K562 (cell line): ENCODE measurements around the gene CAPN5. TPM values are rescaled to one million over a fixed set of nuclear protein-coding genes. Genes with fewer than 3 reads are reported as not detected.

Experiments used
- ATAC-seq: fragments of 200-7000 bp; cut with Tn5 transposase; 3 replicates; pipeline ENCODE4 v1.9.1; 2020; ENCODE audit warnings: moderate library complexity
- BruUV-seq: library from RNA; stranded (reverse); fragments of 400-500 nt; replicated peaks from 2 replicates; lab custom pipeline; 2021; lab: Mats Ljungman, UMichigan
- CTCF ChIA-PET: fragments of 300-600 bp; formaldehyde crosslinking; extraction: SDS; loops from one replicate; lab custom pipeline; 2021; ENCODE audit warnings: low intra/inter-chr PET ratio; lab: Yijun Ruan, JAX
- POLR2A ChIA-PET: fragments of 300-600, 350-650 bp; sonication (Branson Sonifier 250); formaldehyde crosslinking; extraction: SDS; loops from one replicate; lab custom pipeline; 2021; ENCODE audit warnings: antibody characterized with exemption, inconsistent platforms; lab: Yijun Ruan, JAX
- DNase-seq, 4 experiments: peaks; one replicate each; pipeline versions ENCODE4 v3.0.0 to v3.0.0-alpha.2; 2011 to 2018; ENCODE audit warnings: low spot score in 3 of 4, mixed read lengths in 3 of 4; ENCODE audit errors: extremely low read depth in 1 of 4
- FAIRE-seq: peaks from 2 replicates; lab custom pipeline; 2011; peaks lifted over from hg19 to GRCh38; lab: Jason Lieb, UNC
- H2AFZ ChIP-seq: 2 replicates; pipeline ENCODE4 v1.6.0; 2011; ENCODE audit warnings: low read depth, low read length, control low read depth, inconsistent platforms
- H3K27ac ChIP-seq: fragments of 200-600 bp; 3 replicates; pipeline ENCODE4 v1.8.0; 2011; ENCODE audit warnings: low read depth, mild to moderate bottlenecking, control low read depth, inconsistent platforms, low read length, moderate library complexity, mixed read lengths; ENCODE audit errors: extremely low read depth
- H3K27me3 ChIP-seq, 2 experiments: fragments of 300-600 bp in 1 of 2; 2 replicates in 1 of 2; 3 replicates in 1 of 2; pipeline versions ENCODE4 v1.6.0 to v1.8.0; 2011; ENCODE audit warnings: inconsistent platforms in 2 of 2, low read length in 2 of 2, mild to moderate bottlenecking in 1 of 2, mixed read lengths in 1 of 2, moderate library complexity in 1 of 2; ENCODE audit not compliant: control insufficient read depth in 2 of 2, insufficient read depth in 2 of 2
- H3K36me3 ChIP-seq: fragments of 300-600 bp; 3 replicates; pipeline ENCODE4 v1.8.0; 2011; ENCODE audit warnings: mild to moderate bottlenecking, low read length, inconsistent platforms; ENCODE audit not compliant: control insufficient read depth, insufficient read depth
- H3K4me1 ChIP-seq, 2 experiments: fragments of 200-600 bp in 1 of 2; replicated peaks in 1 of 2; 2 replicates in 1 of 2; 3 replicates in 1 of 2; pipeline versions ENCODE4 v1.5.1 to v1.8.0; 2011; ENCODE audit warnings: inconsistent platforms in 2 of 2, low read length in 2 of 2, mild to moderate bottlenecking in 1 of 2, mixed read lengths in 1 of 2, moderate library complexity in 1 of 2; ENCODE audit not compliant: control insufficient read depth in 2 of 2, insufficient read depth in 2 of 2
- H3K4me2 ChIP-seq: 2 replicates; pipeline ENCODE4 v1.6.1; 2011; ENCODE audit warnings: low read length, control low read depth, inconsistent platforms, mixed read lengths; ENCODE audit not compliant: insufficient read depth
- H3K4me3 ChIP-seq: fragments of 200-600 bp; sonication (generic), shearing (Covaris generic); 2 replicates; pipeline ENCODE4 v1.5.1; 2016; ENCODE audit warnings: control low read depth, inconsistent platforms
- H3K79me2 ChIP-seq: fragments of 200-600 bp; 3 replicates; pipeline ENCODE4 v1.8.0; 2011; ENCODE audit warnings: low read length, inconsistent platforms; ENCODE audit not compliant: control insufficient read depth, insufficient read depth
- H3K9ac ChIP-seq, 2 experiments: 2 replicates each; pipeline versions ENCODE4 v1.6.0 to v1.6.1; 2011; ENCODE audit warnings: low read depth in 2 of 2, low read length in 2 of 2, control low read depth in 1 of 2, inconsistent platforms in 1 of 2, mild to moderate bottlenecking in 1 of 2, mixed read lengths in 1 of 2; ENCODE audit not compliant: insufficient read depth in 1 of 2
- H3K9me1 ChIP-seq: one replicate; pipeline ENCODE4 v1.6.0; 2011; ENCODE audit warnings: inconsistent platforms, mild to moderate bottlenecking, low read length, moderate library complexity; ENCODE audit not compliant: control insufficient read depth, insufficient read depth
- H3K9me3 ChIP-seq: replicated peaks from 2 replicates; pipeline ENCODE4 v1.5.1; 2011; ENCODE audit warnings: low read depth, low read length, inconsistent platforms; ENCODE audit not compliant: control insufficient read depth, insufficient read depth
- H4K20me1 ChIP-seq: replicated peaks from 2 replicates; pipeline ENCODE4 v1.6.1; 2011; ENCODE audit warnings: low read length, inconsistent platforms, mixed read lengths; ENCODE audit not compliant: control insufficient read depth, insufficient read depth
- ARNT ChIP-seq, 2 experiments: fragments of 450-650 bp; IDR thresholded peaks; 2 replicates each; pipeline ENCODE4 v1.6.1; 2016; ENCODE audit warnings: mild to moderate bottlenecking in 1 of 2
- ATF7 ChIP-seq: fragments of 450-650 bp; IDR thresholded peaks from 2 replicates; pipeline ENCODE4 v1.7.1; 2014; ENCODE audit warnings: mild to moderate bottlenecking, moderate library complexity
- BRD9 ChIP-seq: fragments of 450-650 bp; IDR thresholded peaks from 2 replicates; pipeline ENCODE4 v1.6.1; 2018; ENCODE audit warnings: low read depth; ENCODE audit not compliant: partially characterized antibody
- CREBBP ChIP-seq: IDR thresholded peaks from one replicate; pipeline ENCODE4 v1.6.1; 2012; ENCODE audit warnings: low read depth, mild to moderate bottlenecking, control low read depth, inconsistent platforms, low read length
- DIDO1 ChIP-seq: fragments of 450-650 bp; IDR thresholded peaks from 2 replicates; pipeline ENCODE4 v1.6.1; 2016; ENCODE audit warnings: low read depth, missing biosample characterization, missing genetic modification characterization
- ERF ChIP-seq: fragments of 450-650 bp; formaldehyde crosslinking; IDR thresholded peaks from 2 replicates; pipeline ENCODE4 v1.4.0; 2020; ENCODE audit warnings: mild to moderate bottlenecking, mixed read lengths
- ESRRA ChIP-seq: fragments of 450-650 bp; IDR thresholded peaks from 2 replicates; pipeline ENCODE4 v1.6.1; 2014; ENCODE audit warnings: low read depth, mild to moderate bottlenecking, moderate library complexity, borderline replicate concordance
- FOXP1 ChIP-seq: sonication (generic); formaldehyde crosslinking; IDR thresholded peaks from 2 replicates; pipeline ENCODE4 v1.8.0; 2022; ENCODE audit warnings: mild to moderate bottlenecking, missing genetic modification reagents
- FUS ChIP-seq: fragments of 200-400 bp; formaldehyde crosslinking; optimal IDR thresholded peaks from 2 replicates; pipeline ENCODE3; 2017; ENCODE audit warnings: low read depth, low read length
- GABPB2 ChIP-seq: fragments of 250-450 bp; sonication (Bioruptor Pico); conservative IDR thresholded peaks from 2 replicates; pipeline ENCODE4 v1.5.1; 2021; ENCODE audit warnings: mild to moderate bottlenecking
- LCOR ChIP-seq: sonication (generic); formaldehyde crosslinking; IDR thresholded peaks from 2 replicates; pipeline ENCODE4 v1.8.0; 2022; ENCODE audit warnings: mild to moderate bottlenecking, missing genetic modification reagents
- MXI1 ChIP-seq: IDR thresholded peaks from 2 replicates; pipeline ENCODE4 v1.6.1; 2011; ENCODE audit warnings: low read depth, mild to moderate bottlenecking, improper control_type of control experiment, low read length
- NR2C2 ChIP-seq, 2 experiments: fragments of 200-800 bp in 1 of 2; sonication (Bioruptor generic) in 1 of 2; sonication (generic) in 1 of 2; formaldehyde crosslinking in 1 of 2; IDR thresholded peaks; 2 replicates each; pipeline versions ENCODE4 v1.6.1 to v1.8.0; 2016 to 2022; ENCODE audit warnings: mild to moderate bottlenecking in 1 of 2, missing compliant biosample characterization in 1 of 2, missing genetic modification characterization in 1 of 2, missing genetic modification reagents in 1 of 2
- POLR3A ChIP-seq: IDR thresholded peaks from 2 replicates; pipeline ENCODE4 v1.6.1; 2011; ENCODE audit warnings: borderline replicate concordance, mild to moderate bottlenecking, moderate library complexity; ENCODE audit not compliant: insufficient read length, insufficient read depth; ENCODE audit errors: extremely low read depth
- PTRF ChIP-seq: fragments of 450-650 bp; IDR thresholded peaks from 2 replicates; pipeline ENCODE4 v1.6.1; 2016; ENCODE audit warnings: mild to moderate bottlenecking, missing genetic modification characterization, missing compliant biosample characterization
- ZFP91 ChIP-seq: sonication (generic); formaldehyde crosslinking; IDR thresholded peaks from 2 replicates; pipeline ENCODE4 v1.8.0; 2022; ENCODE audit warnings: mild to moderate bottlenecking, missing genetic modification reagents
- ZNF639 ChIP-seq, 2 experiments: fragments of 200-800 bp in 1 of 2; sonication (Bioruptor generic) in 1 of 2; sonication (generic) in 1 of 2; formaldehyde crosslinking in 1 of 2; IDR thresholded peaks in 1 of 2; conservative IDR thresholded peaks in 1 of 2; 2 replicates each; pipeline versions ENCODE4 v1.5.0 to v1.6.1; 2016 to 2020; ENCODE audit warnings: missing compliant biosample characterization in 1 of 2, missing genetic modification characterization in 1 of 2, missing genetic modification reagents in 1 of 2
- WGBS: fragments of 100-300 bp; shearing (Covaris generic); methylation state at CpG from one replicate; pipeline ENCODE4 v1.1.6; 2016; ENCODE audit warnings: low coverage, mixed read lengths; ENCODE audit not compliant: insufficient coverage; ENCODE audit errors: missing lambda C conversion rate; 5-methylcytosine and 5-hydroxymethylcytosine counted together
- in situ Hi-C: fragments of 300-500 bp; cut with MboI; formaldehyde crosslinking; loops from 4 replicates; pipeline ENCODE4 v1.15.0; 2018; ENCODE audit warnings: inconsistent platforms, mixed read lengths
- intact Hi-C: fragments of 100-400 bp; cut with micrococcal nuclease; formaldehyde crosslinking; loops from 2 replicates; pipeline ENCODE4 v1.14.2; 2022
- polyA plus RNA-seq, 8 experiments: library from polyadenylated mRNA; depleted of rRNA in 4 of 8; stranded (reverse) in 5 of 8; unstranded in 3 of 8; fragments of >200 nt; fragmentation: Nextera tagmentation in 2 of 8; fragmentation: Illumina TruSeq in 1 of 8; extraction: Ambion mirVana in 2 of 8; extraction: Trizol in 1 of 8; gene quantifications; 2 replicates each; pipeline versions ENCODE4 v1.2.1 to v1.2.3, GENCODE V29; 2011 to 2014; ENCODE audit warnings: inconsistent platforms in 1 of 8, missing spikeins in 1 of 8
- total RNA-seq, 7 experiments: library from RNA; depleted of rRNA in 6 of 7; stranded (reverse); fragments of >200 nt in 6 of 7; fragmentation: Illumina TruSeq in 2 of 7; extraction: Trizol in 2 of 7; gene quantifications; 2 replicates each; pipeline versions ENCODE4 v1.2.1 to v1.2.3, GENCODE V29; 2011 to 2021; ENCODE audit warnings: low replicate concordance in 1 of 7
- TF ChIP-seq, protein P1 (sequence below): sonication (generic); formaldehyde crosslinking; IDR thresholded peaks from 2 replicates; pipeline ENCODE4 v1.8.1; 2022; ENCODE audit warnings: missing genetic modification reagents
- TF ChIP-seq, protein P2 (sequence below): fragments of 250-450 bp; sonication (Bioruptor Pico); IDR thresholded peaks from 2 replicates; pipeline ENCODE4 v1.6.1; 2021; ENCODE audit warnings: mild to moderate bottlenecking

CAPN5 gene
- total and polyA plus RNA-seq, 9 of the 15 experiments (the other 6 are each of a cell fraction or from before 2014, with no cell fraction given), result 0.04 to 0.44 (median 0.14) TPM; not detected in 2

- peaks cover 6 to 17% of the 10 kb centered on the region in 2 experiments; a peak in 4 of 5 replicates for H3K4me1 ChIP-seq
- ChIA-PET POLR2A (interaction anchor here (0.5 to 1.1 kb wide), 4 partner anchors 12 to 488 kb away, joined by 3 to 4 read pairs (median 3); no protein-coding TSS in a partner anchor), CTCF (no interaction called here)
- H4K20me1 ChIP-seq, result no peaks in the 10 kb centered on the region
- ATAC-seq (no peak), FAIRE-seq (no peak), DNase-seq (no peak)
- whole genome bisulfite sequencing, result 30% methylated on average over 12 of the region's 16 CpGs
- no peak overlapping the region for H3K4me3 ChIP-seq
- H3K36me3 ChIP-seq, result no peaks in the 10 kb centered on the region
- H3K9me3 ChIP-seq, result no peaks in the 10 kb centered on the region
- TF ChIP-seq FUS (no peak), NR2C2 (CRISPR knock-in tag; IDR thresholded peaks at IDR 0.05) (no peak), NR2C2 (tag; IDR thresholded peaks at IDR 0.05) (no peak), PTRF (tag) (no peak), CREBBP (no peak), ERF (no peak), ZNF639 (CRISPR knock-in tag; conservative IDR thresholded peaks at IDR 0.05 in 1 of 2, IDR thresholded peaks at IDR 0.05 in 1 of 2) (no peak), GABPB2 (CRISPR knock-in tag) (no peak), POLR3A (no peak), ARNT (IDR thresholded peaks at IDR 0.05) (no peak), ZFP91 (CRISPR knock-in tag) (no peak), ESRRA (no peak), LCOR (CRISPR knock-in tag) (no peak), MXI1 (no peak), ATF7 (no peak), BRD9 (no peak), FOXP1 (no peak), DIDO1 (tag) (no peak)
- TF ChIP-seq, protein P1, sequence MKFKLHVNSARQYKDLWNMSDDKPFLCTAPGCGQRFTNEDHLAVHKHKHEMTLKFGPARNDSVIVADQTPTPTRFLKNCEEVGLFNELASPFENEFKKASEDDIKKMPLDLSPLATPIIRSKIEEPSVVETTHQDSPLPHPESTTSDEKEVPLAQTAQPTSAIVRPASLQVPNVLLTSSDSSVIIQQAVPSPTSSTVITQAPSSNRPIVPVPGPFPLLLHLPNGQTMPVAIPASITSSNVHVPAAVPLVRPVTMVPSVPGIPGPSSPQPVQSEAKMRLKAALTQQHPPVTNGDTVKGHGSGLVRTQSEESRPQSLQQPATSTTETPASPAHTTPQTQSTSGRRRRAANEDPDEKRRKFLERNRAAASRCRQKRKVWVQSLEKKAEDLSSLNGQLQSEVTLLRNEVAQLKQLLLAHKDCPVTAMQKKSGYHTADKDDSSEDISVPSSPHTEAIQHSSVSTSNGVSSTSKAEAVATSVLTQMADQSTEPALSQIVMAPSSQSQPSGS (CRISPR knock-in tag), result no peak
- TF ChIP-seq, protein P2, sequence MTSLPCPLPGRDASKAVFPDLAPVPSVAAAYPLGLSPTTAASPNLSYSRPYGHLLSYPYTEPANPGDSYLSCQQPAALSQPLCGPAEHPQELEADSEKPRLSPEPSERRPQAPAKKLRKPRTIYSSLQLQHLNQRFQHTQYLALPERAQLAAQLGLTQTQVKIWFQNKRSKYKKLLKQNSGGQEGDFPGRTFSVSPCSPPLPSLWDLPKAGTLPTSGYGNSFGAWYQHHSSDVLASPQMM (CRISPR knock-in tag), result no peak
- no peak overlapping the region for H2AFZ ChIP-seq
- BruUV-seq, result no TSS peak
- H3K4me2 ChIP-seq, result no peak overlapping the region
- intact Hi-C loops (no loop called here), in situ Hi-C loops (no loop called here)
- no peaks in the 10 kb centered on the region for H3K79me2 ChIP-seq
- no peak overlapping the region for H3K27ac ChIP-seq
- peaks cover 2% of the 10 kb centered on the region for H3K9me1 ChIP-seq
- no peak overlapping the region; a peak in 1 of 4 replicates for H3K9ac ChIP-seq
- peaks cover 0 to 46% of the 10 kb centered on the region in 2 experiments; a peak in 2 of 5 replicates for H3K27me3 ChIP-seq
These were observed 107.8 kb downstream of the CAPN5 start for GRCh38 chr11:77174559-77174958.
